CD4-positive, alpha-beta T cell treated with Interleukin-17A for 4 hours (primary cell): ENCODE data around the gene VWA7.
"Not testable (repeated sequence)": the region's sequence is repeated elsewhere in the genome, so short reads cannot be mapped to it uniquely, and the experiment has no call there.

Experiments used
- DNase-seq: peaks from one replicate; pipeline ENCODE4 v3.0.0-alpha.2; 2020; ENCODE audit warnings: mixed read lengths

Gene VWA7

GRCh38 chr6:31776989-31777666 is at the start of gene VWA7:
VWA7 (minus strand) TSS chr6:31777328; CDS start chr6:31776779, 549 bp downstream.
- peak; percentile 77 for DNase-seq

GRCh38 chr6:31826793-31827285 is 49.7 kb upstream of the VWA7 start:
- peak; percentile 60 for DNase-seq

GRCh38 chr6:31825553-31825952 is 48.4 kb upstream of the VWA7 start:
- DNase-seq = no peak

- DNase-seq = not testable (repeated sequence)
Measured at GRCh38 chr6:31823592-31824196, 46.6 kb upstream of the VWA7 start.

- peak; percentile 83 for DNase-seq
Measured at GRCh38 chr6:31822036-31822821, 45.1 kb upstream of the VWA7 start.

GRCh38 chr6:31821301-31822035 is 44.3 kb upstream of the VWA7 start:
- DNase-seq = no peak

- DNase-seq = not testable (repeated sequence)
Measured at GRCh38 chr6:31820399-31820798, 43.3 kb upstream of the VWA7 start.

GRCh38 chr6:31819871-31820299 is 42.8 kb upstream of the VWA7 start:
- no peak for DNase-seq

- peak; percentile 23 for DNase-seq
Measured at GRCh38 chr6:31817929-31818511, 40.9 kb upstream of the VWA7 start.

- DNase-seq = not testable (repeated sequence)
Measured at GRCh38 chr6:31817133-31817928, 40.2 kb upstream of the VWA7 start.

- DNase-seq = peak; percentile 76
Measured at GRCh38 chr6:31815025-31815838, 38.1 kb upstream of the VWA7 start, which contains the start of the genes HSPA1A and HSPA1L. HSPA1A (plus strand) TSS chr6:31815543; CDS start chr6:31815757, 214 bp downstream. HSPA1L (minus strand) TSS chr6:31815283; CDS start chr6:31811972, 3,311 bp downstream.

- DNase-seq = peak; percentile 79
Measured at GRCh38 chr6:31814677-31815024, 37.5 kb upstream of the VWA7 start.

- no peak for DNase-seq
Measured at GRCh38 chr6:31813465-31813849, 36.3 kb upstream of the VWA7 start.

- DNase-seq = no peak
Measured at GRCh38 chr6:31811645-31812044, 34.5 kb upstream of the VWA7 start.

GRCh38 chr6:31808599-31808998 is 31.5 kb upstream of the VWA7 start:
- not testable (repeated sequence) for DNase-seq

- peak; percentile 99 for DNase-seq
Measured at GRCh38 chr6:31806470-31807272, 29.5 kb upstream of the VWA7 start, which contains the start of gene LSM2. LSM2 (minus strand) TSS chr6:31806966; CDS start chr6:31806757, 209 bp downstream.

- peak; percentile 22 for DNase-seq
Measured at GRCh38 chr6:31805939-31806469, 28.9 kb upstream of the VWA7 start.

GRCh38 chr6:31801031-31801927 is 24.2 kb upstream of the VWA7 start:
- DNase-seq = not testable (repeated sequence)
